Gastroesophageal sphincter (tissue), 4 donors: ENCODE data around the gene KIAA1958. TPM values are rescaled to one million over a fixed set of nuclear protein-coding genes. Genes with fewer than 3 reads are reported as not detected.

Experiments used
- ATAC-seq: fragments of 150-250 bp; one replicate; pipeline ENCODE4 v1.9.1; 2016; ENCODE audit warnings: mild to moderate bottlenecking, moderate library complexity
- H3K27ac ChIP-seq, 4 donors: fragments of 200-600 bp; sonication (generic) in 3 of 4; 1 replicate in 3 of 4; 2 replicates in 1 of 4; pipeline ENCODE4 v1.5.1; 2016 to 2019
- H3K27me3 ChIP-seq: fragments of 200-600 bp; sonication (generic); one replicate; pipeline ENCODE4 v1.5.1; 2019
- H3K36me3 ChIP-seq, 2 donors: fragments of 200-600 bp; sonication (generic); one replicate each; pipeline ENCODE4 v1.5.1; 2019; ENCODE audit warnings: control low read depth in 1 of 2
- H3K4me1 ChIP-seq, 3 donors: fragments of 200-600 bp; sonication (generic); 1 replicate in 2 of 3; 2 replicates in 1 of 3; pipeline ENCODE4 v1.5.1; 2016 to 2019; ENCODE audit warnings: control low read depth in 2 of 3
- H3K4me3 ChIP-seq, 2 donors: fragments of 200-600 bp; sonication (generic); one replicate each; pipeline ENCODE4 v1.5.1; 2019; ENCODE audit warnings: mild to moderate bottlenecking in 1 of 2, moderate library complexity in 1 of 2
- H3K9me3 ChIP-seq, 3 donors: fragments of 200-600 bp; sonication (generic); one replicate each; pipeline ENCODE4 v1.5.1; 2017 to 2019; ENCODE audit warnings: control low read depth in 2 of 3
- CTCF ChIP-seq, 4 experiments: fragments of 200-600 bp in 2 of 4; fragments of 450-650 bp in 2 of 4; sonication (generic) in 1 of 4; IDR thresholded peaks; one replicate each; pipeline ENCODE4 v1.5.1; 2017 to 2019; ENCODE audit warnings: antibody characterized with exemption in 4 of 4, mild to moderate bottlenecking in 2 of 4, moderate library complexity in 2 of 4
- EP300 ChIP-seq: sonication (generic); formaldehyde crosslinking; IDR thresholded peaks from one replicate; pipeline ENCODE4 v1.6.1; 2017; ENCODE audit warnings: antibody characterized with exemption, mild to moderate bottlenecking
- POLR2A ChIP-seq, 2 donors: fragments of 450-650 bp; IDR thresholded peaks; one replicate each; pipeline ENCODE4 v1.6.1; 2017; ENCODE audit warnings: antibody characterized with exemption in 2 of 2, mild to moderate bottlenecking in 2 of 2, moderate library complexity in 1 of 2
- POLR2AphosphoS5 ChIP-seq: sonication (generic); formaldehyde crosslinking; IDR thresholded peaks from one replicate; pipeline ENCODE4 v1.6.1; 2017; ENCODE audit warnings: antibody characterized with exemption
- WGBS, 2 donors: methylation state at CpG; one replicate each; pipeline ENCODE4 v1.1.5; 2018; ENCODE audit warnings: low coverage in 1 of 2; 5-methylcytosine and 5-hydroxymethylcytosine counted together
- total RNA-seq, 4 donors: library from RNA; depleted of rRNA; stranded (reverse); fragments of >200 nt; gene quantifications; one replicate each; pipeline ENCODE4 v1.1.0, GENCODE V29; 2016

KIAA1958 gene
- total RNA-seq, 4 donors from 2014 or later, result 3.5 to 8.4 (median 3.9) TPM

GRCh38 chr9:112551641-112552040 lies 65.0 kb downstream of the KIAA1958 start:
- H3K27ac ChIP-seq, result no peak overlapping the region
- H3K36me3 ChIP-seq, result no peaks in the 10 kb centered on the region
- H3K4me1 ChIP-seq, result no peaks in the 10 kb centered on the region
- no peak for TF ChIP-seq CTCF (IDR thresholded peaks at IDR 0.05)
- TF ChIP-seq EP300, result no peak
- TF ChIP-seq POLR2A (IDR thresholded peaks at IDR 0.05), result no peak
- no peak for TF ChIP-seq POLR2AphosphoS5
- H3K27me3 ChIP-seq, result no peaks in the 10 kb centered on the region
- ATAC-seq, result no peak
- WGBS, 2 donors, result 86 to 88% methylated on average over 1 of the region's 1 CpG
- no peak overlapping the region for H3K4me3 ChIP-seq
- no peaks in the 10 kb centered on the region for H3K9me3 ChIP-seq

GRCh38 chr9:112552229-112553056 lies 65.8 kb downstream of the KIAA1958 start:
- WGBS, 2 donors, result 75 to 79% methylated on average over 7 to 8 of the region's 9 CpGs
- H3K9me3 ChIP-seq, result no peaks in the 10 kb centered on the region
- no peaks in the 10 kb centered on the region for H3K4me1 ChIP-seq
- H3K27me3 ChIP-seq, result no peaks in the 10 kb centered on the region
- no peak for ATAC-seq
- no peak overlapping the region for H3K27ac ChIP-seq
- H3K36me3 ChIP-seq, result no peaks in the 10 kb centered on the region
- H3K4me3 ChIP-seq, result no peak overlapping the region
- TF ChIP-seq EP300 (no peak), POLR2AphosphoS5 (no peak), POLR2A (IDR thresholded peaks at IDR 0.05) (no peak), CTCF (IDR thresholded peaks at IDR 0.05) (no peak)

- no peak for ATAC-seq
- Histone ChIP-seq H3K36me3 (no peaks in the 10 kb centered on the region), H3K27ac (no peak overlapping the region), H3K4me3 (no peak overlapping the region), H3K27me3 (no peaks in the 10 kb centered on the region), H3K9me3 (no peaks in the 10 kb centered on the region), H3K4me1 (no peaks in the 10 kb centered on the region)
- 81 to 95% methylated on average over 2 of the region's 2 CpGs for WGBS, 2 donors
- TF ChIP-seq POLR2A (IDR thresholded peaks at IDR 0.05), result no peak
These were observed 66.7 kb downstream of the KIAA1958 start for GRCh38 chr9:112553256-112553826.

- Histone ChIP-seq H3K9me3 (no peaks in the 10 kb centered on the region), H3K27me3 (no peaks in the 10 kb centered on the region), H3K36me3 (no peaks in the 10 kb centered on the region), H3K27ac (no peak overlapping the region), H3K4me3 (no peak overlapping the region), H3K4me1 (no peaks in the 10 kb centered on the region)
- ATAC-seq, result no peak
- TF ChIP-seq CTCF (IDR thresholded peaks at IDR 0.05) (no peak), EP300 (no peak), POLR2A (IDR thresholded peaks at IDR 0.05) (no peak), POLR2AphosphoS5 (no peak)
- WGBS, 2 donors, result 90 to 100% methylated on average over 1 of the region's 1 CpG
These were observed 67.9 kb downstream of the KIAA1958 start for GRCh38 chr9:112554516-112554915.

- TF ChIP-seq POLR2A (IDR thresholded peaks at IDR 0.05), result no peak
- TF ChIP-seq POLR2AphosphoS5, result no peak
- TF ChIP-seq CTCF (IDR thresholded peaks at IDR 0.05), result no peak
- no peak for TF ChIP-seq EP300
- no peak overlapping the region for H3K27ac ChIP-seq
- no peak for ATAC-seq
- H3K4me1 ChIP-seq, result no peaks in the 10 kb centered on the region
- no peaks in the 10 kb centered on the region for H3K27me3 ChIP-seq
- 81 to 96% methylated on average over 3 of the region's 3 CpGs for WGBS, 2 donors
- H3K9me3 ChIP-seq, result no peaks in the 10 kb centered on the region
- no peak overlapping the region for H3K4me3 ChIP-seq
- no peaks in the 10 kb centered on the region for H3K36me3 ChIP-seq
These were observed 68.5 kb downstream of the KIAA1958 start for GRCh38 chr9:112555101-112555643.
